NOMO-1 treated with dmso at 0.1 percent for 144 hours (cell line): ENCODE measurements around the gene SLC49A3.

Experiments
- DNase-seq: peaks from one replicate; lab custom pipeline; 2025; ENCODE audit not compliant: unreplicated experiment; lab: John Stamatoyannopoulos, UW

SLC49A3 gene

DNA sequence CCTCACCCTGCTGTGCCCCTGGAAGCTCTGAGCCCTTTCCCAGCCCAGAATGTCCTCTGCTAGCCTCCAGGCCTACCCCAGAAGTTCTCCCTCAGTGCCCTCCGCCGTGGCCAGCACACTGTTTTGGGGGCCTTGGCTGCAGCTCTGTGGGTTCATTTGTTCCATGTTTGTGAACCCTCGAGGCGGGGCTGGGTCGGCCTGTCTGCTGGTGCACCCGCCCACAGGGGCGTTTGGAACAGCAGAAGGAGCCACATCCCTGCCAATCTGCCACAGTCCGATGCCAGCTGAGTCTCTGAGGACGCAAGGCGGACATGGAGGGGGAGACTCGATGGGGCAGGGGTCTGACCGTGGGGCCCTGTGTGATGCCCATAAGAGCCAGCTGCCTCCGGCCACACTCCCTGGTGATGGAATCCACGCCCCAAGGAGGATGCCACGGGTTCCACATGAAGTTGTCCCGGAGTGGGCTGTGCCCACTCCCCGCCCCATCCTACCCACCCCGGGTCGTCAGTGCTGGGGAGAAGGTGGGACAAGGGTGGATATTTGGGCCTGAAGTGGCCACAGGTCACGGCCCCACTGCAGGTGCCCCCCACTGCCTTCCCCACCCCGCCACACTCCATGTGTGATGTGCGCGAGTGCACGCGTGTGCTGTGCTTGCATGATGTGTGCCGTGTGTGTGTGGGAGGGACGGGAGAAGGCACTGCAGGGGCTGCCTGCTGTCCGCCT, 22.0 kb downstream of the SLC49A3 start:
- DNase-seq: no peak

DNA sequence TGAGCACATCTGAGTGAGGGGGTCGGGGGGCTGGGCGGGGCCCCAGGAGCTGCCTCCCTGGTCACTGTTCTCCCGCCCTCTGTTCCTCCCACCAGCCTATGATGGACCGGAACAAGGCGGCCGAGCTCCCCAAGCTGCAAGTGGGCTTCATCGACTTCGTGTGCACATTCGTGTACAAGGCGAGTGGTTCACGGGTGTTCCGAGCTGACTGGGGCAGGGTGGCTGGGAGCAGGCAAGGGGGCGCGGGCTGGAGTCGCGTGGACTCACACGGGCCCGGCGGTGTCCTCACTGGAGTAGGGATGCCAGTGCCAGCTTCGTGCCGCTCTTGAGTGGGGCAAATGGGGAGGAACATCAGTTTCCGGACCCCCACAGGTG, 22.5 kb downstream of the SLC49A3 start:
- DNase-seq: no peak

GRCh38 chr4:665751-666435, 23.1 kb downstream of the SLC49A3 start:
- DNase-seq: no peak

DNA sequence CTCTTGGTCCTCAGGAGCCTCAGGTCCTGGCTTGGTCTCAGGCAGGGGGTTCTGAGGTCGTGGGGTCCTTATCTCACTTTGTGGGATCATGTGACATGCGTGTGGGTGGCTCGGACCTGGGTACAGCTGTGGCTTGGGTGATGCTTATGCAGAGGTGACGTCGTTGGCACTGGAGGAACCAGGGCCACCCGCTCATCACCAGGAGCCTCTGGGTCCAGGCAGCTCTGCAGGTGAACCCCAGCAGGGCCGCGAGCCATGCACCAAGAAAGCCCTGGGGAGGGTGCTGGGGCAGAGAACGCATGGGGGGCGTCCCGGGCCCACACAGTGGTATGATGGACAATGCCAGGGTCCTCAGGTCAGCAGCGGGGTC, 23.6 kb downstream of the SLC49A3 start:
- no peak for DNase-seq

GRCh38 chr4:664713-665231, 24.2 kb downstream of the SLC49A3 start:
- DNase-seq: no peak

DNA sequence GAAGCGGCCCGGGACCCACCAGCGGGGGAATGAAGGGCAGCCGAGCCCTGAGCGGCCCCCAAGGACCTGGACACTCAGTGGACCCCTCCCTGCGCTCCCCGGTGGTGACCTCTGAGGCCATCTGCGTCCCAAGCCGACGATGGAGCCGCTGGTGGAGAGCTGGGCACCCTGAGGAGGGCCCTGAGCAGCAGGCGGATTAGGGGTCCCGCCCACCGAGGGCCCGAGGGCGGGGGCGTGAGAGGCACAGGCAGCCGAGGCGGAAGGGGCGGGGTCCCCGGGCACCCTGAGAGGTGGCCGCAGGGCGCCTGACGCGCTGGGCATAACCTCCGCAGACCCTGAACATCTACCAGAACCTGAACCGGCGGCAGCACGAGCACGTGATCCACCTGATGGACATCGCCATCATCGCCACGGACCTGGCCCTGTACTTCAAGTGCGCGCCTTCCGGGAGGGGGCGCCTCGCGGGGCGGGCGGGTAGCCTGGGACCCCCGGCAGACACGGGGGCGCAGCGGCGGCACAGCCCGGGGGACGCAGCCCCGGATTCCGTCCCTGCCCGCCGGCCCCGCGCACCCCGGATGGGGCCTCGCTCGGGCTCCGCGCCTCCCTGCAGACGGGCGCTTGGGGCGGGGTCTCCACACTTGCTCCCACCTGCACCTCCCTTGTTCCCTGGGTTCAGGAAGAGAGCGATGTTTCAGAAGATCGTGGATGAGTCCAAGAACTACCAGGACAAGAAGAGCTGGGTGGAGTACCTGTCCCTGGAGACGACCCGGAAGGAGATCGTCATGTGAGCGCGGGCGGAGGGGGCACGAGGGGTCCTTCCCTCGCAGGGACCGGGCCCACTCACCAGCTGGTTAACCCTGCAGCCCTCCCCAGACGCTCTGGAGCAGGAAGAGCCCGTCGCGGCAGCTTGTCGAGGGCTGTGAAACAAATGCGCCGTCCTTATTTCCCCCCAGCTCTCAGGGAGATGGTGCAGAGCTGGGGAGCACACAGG, 25.2 kb downstream of the SLC49A3 start:
- DNase-seq: no peak

- no peak for DNase-seq
Observed at GRCh38 chr4:663046-663437, 25.9 kb downstream of the SLC49A3 start.

DNA sequence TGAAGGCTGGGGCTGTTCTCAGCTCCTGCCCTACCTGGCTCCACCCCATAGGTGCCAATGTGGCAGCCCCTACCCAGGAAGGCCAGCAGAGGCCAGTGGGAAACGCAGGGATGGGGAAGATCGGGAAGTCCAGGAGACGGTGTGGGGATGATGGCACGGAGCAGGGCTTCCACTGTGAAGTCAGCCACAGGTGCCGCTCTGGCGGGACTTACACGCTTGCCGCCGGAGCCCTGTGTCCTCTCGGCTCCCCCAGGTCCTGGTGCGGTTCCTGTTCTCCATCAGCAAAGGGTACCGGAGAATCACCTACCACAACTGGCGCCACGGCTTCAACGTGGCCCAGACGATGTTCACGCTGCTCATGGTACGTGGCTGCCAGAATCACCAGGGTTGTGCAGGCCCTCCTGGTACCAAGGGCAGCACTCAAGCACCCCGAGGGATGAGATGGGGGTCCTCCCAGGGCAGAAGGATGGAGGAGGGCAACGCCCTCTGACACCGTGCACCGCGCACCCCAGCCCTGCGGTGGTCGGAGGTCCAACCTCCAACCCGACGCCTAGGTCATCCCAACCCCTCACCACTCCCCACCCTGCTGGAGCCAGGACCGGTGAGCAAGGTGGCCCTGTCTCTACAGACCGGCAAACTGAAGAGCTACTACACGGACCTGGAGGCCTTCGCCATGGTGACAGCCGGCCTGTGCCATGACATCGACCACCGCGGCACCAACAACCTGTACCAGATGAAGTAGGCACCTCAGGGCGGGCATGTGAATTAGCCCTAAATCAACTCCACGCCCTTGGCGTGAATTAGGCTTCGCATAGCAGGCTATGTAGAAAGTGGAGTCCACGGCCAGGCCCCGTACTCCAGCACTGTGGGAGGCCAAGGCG, 26.8 kb downstream of the SLC49A3 start:
- DNase-seq: no peak

GRCh38 chr4:661231-661630, 27.7 kb downstream of the SLC49A3 start:
- DNase-seq: no peak

DNA sequence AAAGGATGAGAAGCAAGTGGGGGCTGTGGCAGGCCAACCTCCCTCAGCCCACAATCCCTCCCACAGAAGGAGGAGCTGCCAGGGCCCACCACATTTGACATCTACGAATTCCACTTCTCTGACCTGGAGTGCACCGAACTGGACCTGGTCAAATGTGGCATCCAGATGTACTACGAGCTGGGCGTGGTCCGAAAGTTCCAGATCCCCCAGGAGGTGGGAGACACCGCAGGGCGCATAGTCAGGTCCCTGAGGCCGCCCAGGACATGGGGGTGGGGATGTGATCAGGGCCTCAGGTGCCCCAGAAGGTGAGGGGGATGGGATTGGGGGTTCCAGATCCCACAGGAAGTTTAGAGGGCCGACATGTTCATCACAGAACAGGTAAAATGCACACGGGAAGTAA, 28.6 kb downstream of the SLC49A3 start:
- no peak for DNase-seq

GRCh38 chr4:659851-660250, 29.1 kb downstream of the SLC49A3 start:
- DNase-seq: no peak

- no peak for DNase-seq
Observed at GRCh38 chr4:658681-659667, 30.0 kb downstream of the SLC49A3 start.

GRCh38 chr4:657834-658667, 30.9 kb downstream of the SLC49A3 start:
- no peak for DNase-seq

GRCh38 chr4:657338-657833, 31.6 kb downstream of the SLC49A3 start:
- no peak for DNase-seq

- DNase-seq: no peak
Observed at GRCh38 chr4:656436-657337, 32.3 kb downstream of the SLC49A3 start.

- no peak for DNase-seq
Observed at GRCh38 chr4:655464-656151, 33.3 kb downstream of the SLC49A3 start.
